GM19324 (cell line): ENCODE results near the gene DEPDC1.
A peak's percentile ranks its signal among the peaks of the same experiment; 100 is the strongest.
"Not testable (repeated sequence)": the region's sequence is repeated elsewhere in the genome, so short reads cannot be mapped to it uniquely, and the experiment has no call there.

Source experiments
- ATAC-seq: cut with Tn5 transposase; IDR thresholded peaks from one replicate; pipeline ENCODE4 v1.9.1; 2021; ENCODE audit warnings: mild to moderate bottlenecking, moderate library complexity; ENCODE audit not compliant: unreplicated experiment, low FRiP score

The DEPDC1 gene

GRCh38 chr1:68496680-68497357 is at the start of gene DEPDC1:
TSS of gene DEPDC1 (minus strand) at chr1:68497082. CDS start at chr1:68496999, 83 bp downstream.
- ATAC-seq, result peak; percentile 99

- no peak for ATAC-seq
Observed at GRCh38 chr1:68544651-68545050, 47.8 kb upstream of the DEPDC1 start.

GRCh38 chr1:68542586-68542985 is 45.7 kb upstream of the DEPDC1 start:
- ATAC-seq, result no peak

- ATAC-seq, result no peak
Observed at GRCh38 chr1:68538941-68539340, 42.1 kb upstream of the DEPDC1 start.

GRCh38 chr1:68528243-68528642 is 31.4 kb upstream of the DEPDC1 start:
- no peak for ATAC-seq

- no peak for ATAC-seq
Observed at GRCh38 chr1:68525781-68526180, 28.9 kb upstream of the DEPDC1 start.

GRCh38 chr1:68521286-68521685 is 24.4 kb upstream of the DEPDC1 start:
- no peak for ATAC-seq

- ATAC-seq, result no peak
Observed at GRCh38 chr1:68516066-68516465, 19.2 kb upstream of the DEPDC1 start.

- no peak for ATAC-seq
Observed at GRCh38 chr1:68511254-68511653, 14.4 kb upstream of the DEPDC1 start.

GRCh38 chr1:68506386-68506785 is 9.5 kb upstream of the DEPDC1 start:
- no peak for ATAC-seq

- no peak for ATAC-seq
Observed at GRCh38 chr1:68503085-68503484, 6.2 kb upstream of the DEPDC1 start.

GRCh38 chr1:68497358-68497698 is 446 bp upstream of the DEPDC1 start:
- peak; percentile 14 for ATAC-seq

GRCh38 chr1:68495968-68496679 is 758 bp downstream of the DEPDC1 start:
- ATAC-seq, result peak; percentile 21

- no peak for ATAC-seq
Observed at GRCh38 chr1:68495532-68495931, 1.4 kb downstream of the DEPDC1 start.

- no peak for ATAC-seq
Observed at GRCh38 chr1:68493193-68493592, 3.7 kb downstream of the DEPDC1 start.

GRCh38 chr1:68492255-68492654 is 4.6 kb downstream of the DEPDC1 start:
- not testable (repeated sequence) for ATAC-seq

- no peak for ATAC-seq
Observed at GRCh38 chr1:68490046-68490651, 6.7 kb downstream of the DEPDC1 start.

GRCh38 chr1:68485431-68486022 is 11.4 kb downstream of the DEPDC1 start:
- ATAC-seq, result no peak

- ATAC-seq, result no peak
Observed at GRCh38 chr1:68484618-68485017, 12.3 kb downstream of the DEPDC1 start.

GRCh38 chr1:68481041-68481440 is 15.8 kb downstream of the DEPDC1 start:
- no peak for ATAC-seq

GRCh38 chr1:68479501-68479900 is 17.4 kb downstream of the DEPDC1 start:
- ATAC-seq, result no peak
